ENCODE data around the gene PAK6.

PAK6 gene

GRCh38 chr15:40310001-40310959 is 71.4 kb downstream of the PAK6 start:
- peak; percentile 72 for DNase-seq (ENCODE audit: low spot score)

- no peak for DNase-seq (ENCODE audit: low spot score)
Measured at GRCh38 chr15:40310993-40311392, 72.1 kb downstream of the PAK6 start.

- no peak for DNase-seq (ENCODE audit: low spot score)
Measured at GRCh38 chr15:40312370-40313158, 73.7 kb downstream of the PAK6 start.

- DNase-seq (ENCODE audit: low spot score), result peak; percentile 72
Measured at GRCh38 chr15:40313531-40314398, 74.9 kb downstream of the PAK6 start.

- DNase-seq (ENCODE audit: low spot score), result no peak
Measured at GRCh38 chr15:40314723-40315276, 75.9 kb downstream of the PAK6 start.

GRCh38 chr15:40316931-40317330 is 78.1 kb downstream of the PAK6 start:
- no peak for DNase-seq (ENCODE audit: low spot score)

GRCh38 chr15:40317580-40317979 is 78.7 kb downstream of the PAK6 start:
- no peak for DNase-seq (ENCODE audit: low spot score)

- no peak for DNase-seq (ENCODE audit: low spot score)
Measured at GRCh38 chr15:40320409-40320808, 81.5 kb downstream of the PAK6 start.

- peak; percentile 77 for DNase-seq (ENCODE audit: low spot score)
Measured at GRCh38 chr15:40320931-40321371, 82.1 kb downstream of the PAK6 start.

- no peak for DNase-seq (ENCODE audit: low spot score)
Measured at GRCh38 chr15:40322531-40323238, 83.8 kb downstream of the PAK6 start.

- DNase-seq (ENCODE audit: low spot score), result peak; percentile 91
Measured at GRCh38 chr15:40323239-40323952, 84.5 kb downstream of the PAK6 start, which contains the start of gene INAFM2. Gene INAFM2, plus strand, starts transcription at chr15:40323692. Its CDS starts 364 bp downstream, at chr15:40324056.

GRCh38 chr15:40323953-40324937 is 85.4 kb downstream of the PAK6 start:
- no peak for DNase-seq (ENCODE audit: low spot score)

- DNase-seq (ENCODE audit: low spot score), result no peak
Measured at GRCh38 chr15:40325188-40325587, 86.3 kb downstream of the PAK6 start.

- no peak for DNase-seq (ENCODE audit: low spot score)
Measured at GRCh38 chr15:40325700-40326099, 86.8 kb downstream of the PAK6 start.

Data from Ammon's horn (tissue), 1 donor.